ENCODE measurements around the gene QSER1.

- no peak for TF ChIP-seq CTCF (conservative IDR thresholded peaks at IDR 0.05 in 1 of 2, IDR thresholded peaks at IDR 0.05 in 1 of 2; ENCODE audit: low read depth in 1 of 2, low read length in 2 of 2)
- no peak for TF ChIP-seq EZH2 (IDR thresholded peaks at IDR 0.05; ENCODE audit: low read length, missing control alignments)
Measured at GRCh38 chr11:32913445-32913844, 20.8 kb downstream of the QSER1 start.
